ENCODE data around the gene IL24.

Gene IL24

DNA sequence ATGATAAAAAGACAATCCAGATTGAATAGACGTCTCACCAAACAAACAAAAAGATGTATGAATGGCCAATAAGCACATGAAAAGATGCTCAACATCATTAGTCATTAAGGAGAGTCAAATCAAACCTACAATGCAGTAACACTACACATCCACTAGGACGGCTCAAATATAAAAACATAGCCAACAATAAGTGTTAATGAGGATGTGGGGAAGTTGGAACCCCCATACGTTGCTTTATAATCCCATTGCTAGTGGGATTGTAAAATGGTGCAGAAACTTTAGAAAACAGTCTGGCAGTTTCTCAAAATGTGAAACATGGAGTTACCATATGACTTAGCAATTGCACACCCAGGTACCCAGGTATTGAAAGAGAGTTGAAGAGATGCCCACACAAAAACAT lies 14.7 kb upstream of the IL24 start:
- DNase-seq = no peak

DNA sequence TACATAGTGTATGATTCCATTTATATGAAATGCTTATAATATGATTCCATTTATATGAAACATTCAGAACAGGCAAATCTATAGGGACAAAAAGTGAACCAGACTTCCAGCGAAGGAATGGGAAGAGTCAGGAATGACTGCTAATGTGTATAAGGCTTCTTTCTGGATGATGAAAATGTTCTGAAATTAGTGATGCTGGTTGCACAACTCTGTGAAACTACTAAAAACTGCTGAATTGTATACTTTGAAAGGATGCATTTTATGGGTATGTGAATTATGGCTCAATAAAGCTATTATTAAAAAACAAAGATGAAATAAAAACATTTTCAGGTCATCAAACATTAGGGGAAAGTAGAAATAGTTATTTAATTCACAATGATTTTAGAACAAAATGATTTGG lies 14.1 kb upstream of the IL24 start:
- DNase-seq = no peak

- no peak for DNase-seq
These were observed 13.4 kb upstream of the IL24 start for GRCh38 chr1:206883876-206884275.

- DNase-seq = no peak
These were observed 11.7 kb upstream of the IL24 start for GRCh38 chr1:206885341-206886060.

- no peak for DNase-seq
These were observed 10.4 kb upstream of the IL24 start for GRCh38 chr1:206886831-206887230.

DNA sequence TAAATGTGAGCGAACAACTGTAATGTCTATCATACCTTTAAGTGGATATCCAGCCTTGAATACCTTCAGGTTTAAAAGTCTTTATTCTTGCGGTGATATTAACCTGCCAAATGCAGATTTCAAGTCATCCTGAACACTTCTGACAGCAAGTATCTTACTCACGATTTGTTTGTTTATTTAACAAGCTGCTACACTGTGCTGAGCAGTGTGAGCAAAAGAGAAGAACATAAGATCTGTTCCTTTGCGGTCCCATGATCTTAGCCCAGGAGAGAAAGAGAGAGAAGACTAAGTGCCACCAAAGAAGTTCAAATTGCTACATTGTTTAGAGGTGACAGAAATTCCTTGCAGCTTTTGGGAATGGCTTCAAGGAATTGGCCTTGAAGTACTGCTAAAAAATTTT lies 9.5 kb upstream of the IL24 start:
- no peak for DNase-seq

DNA sequence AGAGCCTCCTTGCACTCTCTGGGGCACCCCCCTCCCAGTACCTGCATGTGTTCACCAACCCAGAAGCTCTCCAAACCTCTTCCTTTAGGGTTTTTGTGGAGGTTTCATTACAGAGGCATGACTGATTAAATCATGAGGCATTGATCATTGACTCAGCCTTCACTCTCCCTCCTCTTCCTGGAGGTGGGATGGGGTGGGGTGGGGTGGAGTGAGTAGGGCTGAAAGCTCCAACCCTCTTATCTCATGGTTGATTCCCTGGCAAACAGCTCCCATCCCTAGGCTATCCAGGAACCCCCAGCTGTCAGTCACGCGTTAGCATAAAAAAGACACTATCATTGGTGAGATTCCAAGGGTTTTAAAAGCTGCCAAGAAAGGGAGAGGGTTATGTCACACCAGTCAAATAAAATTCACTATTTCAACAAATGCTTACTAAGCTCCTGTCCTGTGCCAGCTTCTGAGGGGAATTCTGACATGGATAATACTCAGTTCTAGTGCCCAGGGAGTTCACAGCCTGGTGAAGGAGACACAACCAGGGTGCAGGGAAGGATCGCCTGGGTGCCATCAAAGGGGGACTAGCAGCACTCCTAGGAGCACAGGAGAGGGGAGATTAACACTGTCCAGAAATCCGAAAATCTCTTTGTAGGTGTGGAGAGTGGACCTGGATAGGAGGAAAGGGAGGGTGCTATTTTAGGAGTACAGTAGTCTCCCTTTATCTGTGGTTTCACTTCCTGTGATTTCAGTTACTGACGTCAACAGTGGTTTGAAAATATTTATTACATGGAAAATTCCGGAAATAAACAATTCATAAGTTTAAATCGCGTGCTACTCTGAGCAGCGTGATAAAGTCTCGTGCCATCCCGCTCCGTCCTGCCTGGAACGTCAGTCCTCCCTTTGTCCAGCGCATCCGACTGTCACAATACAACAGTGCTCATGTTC lies 6.8 kb upstream of the IL24 start:
- no peak for DNase-seq

GRCh38 chr1:206891412-206891811 lies 5.8 kb upstream of the IL24 start:
- no peak for DNase-seq

- DNase-seq = no peak
These were observed 4.8 kb upstream of the IL24 start for GRCh38 chr1:206892351-206892984.

- no peak for DNase-seq
These were observed 3.9 kb upstream of the IL24 start for GRCh38 chr1:206893380-206893779.

- DNase-seq = no peak
These were observed 1.9 kb upstream of the IL24 start for GRCh38 chr1:206895325-206895724.

- DNase-seq = no peak
These were observed 1.4 kb upstream of the IL24 start for GRCh38 chr1:206895837-206896242.

DNA sequence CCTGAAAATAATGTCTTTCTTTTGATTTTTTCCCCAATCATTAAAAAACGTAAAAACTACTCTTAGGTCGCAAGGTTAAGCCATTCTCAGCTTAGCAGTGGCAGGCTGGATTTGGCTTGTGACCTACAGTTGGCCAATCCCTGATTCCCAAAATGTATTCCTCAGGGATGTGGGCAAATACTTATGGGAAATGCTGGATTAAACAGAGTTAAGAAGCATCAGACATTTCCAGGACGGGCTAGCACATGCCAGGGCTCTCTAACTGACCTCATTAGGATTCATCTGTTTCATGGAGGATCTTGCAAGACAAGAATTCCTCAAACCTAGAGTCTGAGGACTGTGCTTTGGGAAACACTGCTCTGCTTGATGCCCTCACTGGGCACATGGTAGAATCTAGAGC lies 982 bp upstream of the IL24 start:
- DNase-seq = no peak

DNA sequence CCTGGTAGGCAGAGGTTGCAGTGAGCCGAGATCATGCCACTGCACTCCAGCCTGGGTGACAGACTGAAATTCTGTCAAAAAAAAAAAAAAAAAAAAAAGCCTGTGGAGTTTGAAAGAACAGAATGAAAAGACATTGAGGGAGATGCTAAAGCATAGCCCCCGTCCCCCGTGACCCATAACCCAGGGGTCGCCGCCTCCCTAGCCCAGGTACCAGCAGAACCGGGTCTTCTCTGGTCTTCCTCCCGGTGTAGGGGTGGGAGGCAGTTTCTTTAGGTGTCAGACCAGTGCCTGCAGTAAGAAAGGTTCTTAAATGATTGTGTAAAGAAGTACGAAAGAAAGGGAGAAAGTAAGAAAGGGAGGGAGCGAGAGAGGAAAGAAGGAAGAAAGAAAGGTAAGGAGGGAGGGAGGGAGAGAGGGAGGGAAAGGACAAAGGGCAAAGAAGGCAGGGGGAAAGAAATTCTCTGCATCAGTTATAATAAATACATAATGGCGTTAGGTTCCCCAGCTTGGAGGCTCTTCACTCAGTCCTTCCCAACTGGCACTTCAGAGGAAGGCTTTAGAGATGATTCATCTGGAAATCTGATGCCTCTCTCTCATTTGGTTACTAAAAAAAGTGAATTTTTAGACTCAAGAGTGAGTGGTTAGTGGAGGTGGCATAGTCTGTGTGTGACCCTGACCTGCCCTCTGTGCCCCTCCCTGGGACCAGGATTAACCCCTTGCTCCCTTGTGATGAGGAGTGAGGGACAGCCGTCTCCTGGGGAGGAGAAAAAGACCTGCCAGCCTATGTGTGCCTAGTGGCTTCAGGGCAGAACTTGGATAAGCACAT lies 1.1 kb downstream of the IL24 start:
- no peak for DNase-seq

DNA sequence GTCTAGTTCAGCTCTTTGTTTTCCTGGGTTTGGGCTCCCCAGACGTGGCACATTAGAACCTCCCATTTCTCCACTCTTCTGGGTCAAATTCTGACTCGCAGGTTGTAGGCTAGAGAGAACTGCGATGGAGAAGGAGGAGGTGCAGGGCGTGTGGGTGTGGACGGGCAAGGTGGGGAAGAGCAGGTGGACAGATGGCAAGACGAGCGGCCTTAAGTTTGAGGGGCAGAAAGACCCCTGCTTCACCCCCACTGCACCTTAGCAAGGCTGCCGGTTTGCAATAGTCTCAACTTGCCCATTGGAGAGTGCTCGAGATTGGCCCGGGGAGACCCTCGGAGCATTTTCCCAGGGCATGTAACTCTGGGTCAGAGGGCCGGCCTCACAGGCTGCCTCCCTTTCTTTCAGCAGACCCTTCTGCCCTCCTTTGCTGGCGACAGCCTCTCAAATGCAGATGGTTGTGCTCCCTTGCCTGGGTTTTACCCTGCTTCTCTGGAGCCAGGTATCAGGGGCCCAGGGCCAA lies 1.7 kb downstream of the IL24 start:
- no peak for DNase-seq

- DNase-seq = no peak
These were observed 2.5 kb downstream of the IL24 start for GRCh38 chr1:206899717-206900116.

DNA sequence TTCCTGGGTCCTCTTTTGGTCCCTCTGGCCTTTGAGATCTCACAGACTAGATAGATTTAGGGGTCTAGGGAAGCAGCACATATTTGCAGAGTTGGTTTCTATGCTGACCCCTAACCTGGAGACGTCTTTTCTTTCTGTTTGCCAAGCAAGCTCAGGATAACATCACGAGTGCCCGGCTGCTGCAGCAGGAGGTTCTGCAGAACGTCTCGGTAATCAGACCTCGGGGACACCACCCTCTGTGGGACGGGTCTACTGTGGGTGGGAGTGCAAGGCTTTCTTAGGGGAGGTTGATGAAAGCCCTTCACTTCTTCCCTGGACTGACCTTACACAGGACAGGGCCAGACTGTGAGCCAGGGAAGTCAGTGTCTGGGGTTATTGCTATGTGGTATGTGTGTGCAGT lies 2.9 kb downstream of the IL24 start:
- no peak for DNase-seq

DNA sequence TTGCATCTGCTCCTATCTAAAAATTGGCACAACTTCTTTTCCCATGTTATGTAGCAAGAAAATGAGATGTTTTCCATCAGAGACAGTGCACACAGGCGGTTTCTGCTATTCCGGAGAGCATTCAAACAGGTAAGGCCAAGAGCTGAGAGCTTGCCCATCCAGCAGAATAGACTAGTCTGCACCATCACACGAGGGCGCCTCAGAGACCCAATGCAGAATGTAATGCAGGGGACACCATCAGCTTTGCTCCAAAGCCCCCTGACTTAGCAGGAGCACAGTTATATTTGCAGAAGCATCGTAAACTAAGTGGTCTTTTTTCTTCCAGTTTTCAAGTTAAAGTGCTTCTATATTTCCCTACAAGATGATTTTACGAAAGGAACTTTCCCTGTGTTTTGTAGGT lies 4.7 kb downstream of the IL24 start:
- no peak for DNase-seq

GRCh38 chr1:206902702-206903101 lies 5.5 kb downstream of the IL24 start:
- DNase-seq = no peak

DNA sequence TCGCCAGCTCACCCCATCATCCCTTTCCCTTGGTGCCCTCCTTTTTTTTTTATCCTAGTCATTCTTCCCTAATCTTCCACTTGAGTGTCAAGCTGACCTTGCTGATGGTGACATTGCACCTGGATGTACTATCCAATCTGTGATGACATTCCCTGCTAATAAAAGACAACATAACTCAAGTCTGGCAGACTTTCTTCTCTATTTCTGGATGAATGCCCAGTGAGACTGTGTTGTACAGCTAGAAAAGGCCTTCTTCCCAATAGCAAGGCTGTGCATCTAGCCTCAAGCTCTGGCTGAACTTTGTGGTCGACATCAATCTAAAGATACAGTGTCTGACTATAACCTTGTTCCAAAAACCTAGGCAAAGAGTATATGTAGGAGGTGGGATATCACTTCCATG lies 6.4 kb downstream of the IL24 start:
- DNase-seq = no peak

DNA sequence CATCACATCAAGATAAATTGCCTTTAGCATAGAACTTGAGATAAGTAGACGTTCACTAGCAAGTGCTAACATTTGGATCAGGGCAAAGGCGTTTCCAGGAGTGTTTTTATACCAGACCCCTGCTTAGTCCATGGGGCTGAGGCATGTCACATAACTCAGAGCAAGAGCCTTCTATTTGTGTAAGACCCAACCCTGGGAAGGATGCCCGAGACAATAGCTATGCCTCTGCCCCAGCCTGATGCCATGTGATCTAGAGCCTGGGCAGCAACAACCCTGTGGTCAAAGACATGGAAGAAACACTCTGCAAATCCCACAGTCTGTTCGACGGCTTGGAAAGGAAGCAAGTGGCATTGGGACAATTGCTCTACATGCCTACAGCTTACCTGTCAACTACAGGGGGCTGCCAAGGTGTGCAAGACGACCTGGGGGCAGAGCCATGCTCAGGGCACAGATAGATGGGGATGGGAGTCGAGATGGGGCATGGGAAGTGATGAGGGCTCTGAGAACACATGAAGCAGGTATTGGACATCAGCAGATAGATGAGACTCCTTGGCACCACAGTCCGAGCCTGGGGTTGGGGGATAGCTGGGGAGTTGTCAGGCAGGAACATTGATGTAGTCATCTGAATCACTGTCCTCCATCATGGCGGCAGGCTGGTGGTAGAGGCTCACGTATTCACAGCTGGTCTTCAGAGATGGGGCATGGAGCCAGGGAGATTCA lies 7.3 kb downstream of the IL24 start:
- DNase-seq = no peak
